Fibroblast of lung (primary cell): ENCODE results near the gene LBR. TPM values are rescaled to one million over a fixed set of nuclear protein-coding genes. Genes with fewer than 3 reads are reported as not detected.

Experiments
- DNase-seq, 2 donors: peaks; one replicate each; pipeline versions ENCODE4 v3.0.0 to v3.0.0-alpha.2; 2010; ENCODE audit warnings: low read depth in 2 of 2
- H2AFZ ChIP-seq: 2 replicates; pipeline ENCODE4 v1.5.1; 2012; ENCODE audit warnings: low read length, control low read depth, inconsistent platforms
- H3K27ac ChIP-seq: 2 replicates; pipeline ENCODE4 v1.5.1; 2011; ENCODE audit warnings: low read length, control low read depth; ENCODE audit not compliant: insufficient read depth
- H3K27me3 ChIP-seq: 2 replicates; pipeline ENCODE4 v1.5.1; 2011; ENCODE audit warnings: mild to moderate bottlenecking, low read length; ENCODE audit not compliant: control insufficient read depth, insufficient read depth
- H3K36me3 ChIP-seq: 2 replicates; pipeline ENCODE4 v1.5.1; 2011; ENCODE audit warnings: low read length; ENCODE audit not compliant: control insufficient read depth, insufficient read depth
- H3K4me1 ChIP-seq: 2 replicates; pipeline ENCODE4 v1.5.1; 2011; ENCODE audit warnings: low read length; ENCODE audit not compliant: control insufficient read depth, insufficient read depth; ENCODE audit errors: extremely low read depth
- H3K4me2 ChIP-seq: 2 replicates; pipeline ENCODE4 v1.5.1; 2011; ENCODE audit warnings: low read length, control low read depth; ENCODE audit not compliant: insufficient read depth; ENCODE audit errors: extremely low read depth
- H3K4me3 ChIP-seq, 4 experiments: fragments of 200-600 bp in 1 of 4; sonication (generic) in 1 of 4; replicated peaks in 1 of 4; 2 replicates each; pipeline ENCODE4 v1.5.1; 2011 to 2016; ENCODE audit warnings: low read length in 4 of 4, low read depth in 3 of 4, mild to moderate bottlenecking in 3 of 4, control low read depth in 2 of 4, inconsistent platforms in 1 of 4, mixed read lengths in 1 of 4; ENCODE audit not compliant: insufficient read depth in 1 of 4; ENCODE audit errors: control extremely low read depth in 1 of 4
- H3K79me2 ChIP-seq: 2 replicates; pipeline ENCODE4 v1.5.1; 2012; ENCODE audit warnings: mild to moderate bottlenecking, low read length, inconsistent platforms; ENCODE audit not compliant: control insufficient read depth, insufficient read depth
- H3K9ac ChIP-seq: 2 replicates; pipeline ENCODE4 v1.5.1; 2011; ENCODE audit warnings: mild to moderate bottlenecking, low read length, control low read depth; ENCODE audit not compliant: insufficient read depth
- H3K9me3 ChIP-seq: 2 replicates; pipeline ENCODE4 v1.5.1; 2012; ENCODE audit warnings: low read depth, low read length; ENCODE audit not compliant: control insufficient read depth, insufficient read depth
- H4K20me1 ChIP-seq: 2 replicates; pipeline ENCODE4 v1.5.1; 2011; ENCODE audit warnings: low read length; ENCODE audit not compliant: control insufficient read depth, insufficient read depth; ENCODE audit errors: extremely low read depth
- CTCF ChIP-seq, 2 donors: IDR thresholded peaks in 1 of 2; conservative IDR thresholded peaks in 1 of 2; 1 replicate in 1 of 2; 2 replicates in 1 of 2; pipeline ENCODE4 v1.5.1; 2011 to 2012; ENCODE audit warnings: low read length in 2 of 2, control low read depth in 1 of 2, inconsistent platforms in 1 of 2, low read depth in 1 of 2, mild to moderate bottlenecking in 1 of 2
- EZH2 ChIP-seq: IDR thresholded peaks from 2 replicates; pipeline ENCODE4 v1.5.1; 2012; ENCODE audit warnings: low read length, control low read depth, mild to moderate bottlenecking; ENCODE audit errors: missing control alignments
- polyA plus RNA-seq, 2 donors: library from polyadenylated mRNA; depleted of rRNA in 1 of 2; stranded (reverse) in 1 of 2; unstranded in 1 of 2; fragments of >200 nt; gene quantifications; 2 replicates each; pipeline ENCODE4 v1.2.1, GENCODE V29; 2011 to 2012; ENCODE audit warnings: missing spikeins in 1 of 2
- total RNA-seq: library from RNA; depleted of rRNA; stranded (reverse); fragments of >200 nt; gene quantifications from 2 replicates; pipeline ENCODE4 v1.2.1, GENCODE V29; 2014

Gene LBR
- total and polyA plus RNA-seq, 2 donors (not counting 1 experiment from before 2014, with no cell fraction given): 33.9 to 34.1 TPM

DNA sequence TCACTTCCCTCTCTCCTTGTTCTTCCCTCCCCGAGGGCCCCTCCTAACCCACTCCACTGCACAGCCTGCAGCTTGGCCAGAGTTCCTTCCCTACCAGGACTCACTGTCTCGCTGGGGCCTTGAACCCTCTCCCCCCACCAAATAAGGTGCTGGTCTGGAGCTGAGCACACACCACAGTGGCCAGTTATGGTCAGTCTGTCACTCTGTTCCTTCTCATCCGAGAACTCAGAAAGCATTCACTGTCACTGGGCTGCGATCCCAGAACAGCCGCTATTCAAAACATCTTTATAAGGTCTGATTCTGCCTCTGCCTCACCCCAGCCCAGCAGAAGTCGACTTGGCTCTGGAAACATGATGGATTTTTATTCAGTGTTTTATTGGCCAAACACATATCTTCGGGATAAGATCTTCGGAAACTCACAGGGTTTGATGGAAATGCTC lies 19.8 kb upstream of the LBR start:
- TF ChIP-seq EZH2 (no peak), CTCF (conservative IDR thresholded peaks at IDR 0.05 in 1 of 2, IDR thresholded peaks at IDR 0.05 in 1 of 2; ENCODE audit: low read depth in 1 of 2, low read length in 2 of 2) (no peak)
- Histone ChIP-seq H3K4me3 (peak overlapping the region in 2 of 4 experiments; percentile 4 to 10), H4K20me1 (no peaks in the 10 kb centered on the region), H3K27me3 (no peaks in the 10 kb centered on the region), H3K27ac (no peak overlapping the region), H3K36me3 (no peaks in the 10 kb centered on the region), H2AFZ (peak overlapping the region; percentile 80), H3K79me2 (no peaks in the 10 kb centered on the region), H3K4me1 (peaks cover 21% of the 10 kb centered on the region), H3K4me2 (peak overlapping the region; percentile 74), H3K9ac (no peak overlapping the region), H3K9me3 (no peaks in the 10 kb centered on the region)
- DNase-seq: peak; percentile 60 to 90

DNA sequence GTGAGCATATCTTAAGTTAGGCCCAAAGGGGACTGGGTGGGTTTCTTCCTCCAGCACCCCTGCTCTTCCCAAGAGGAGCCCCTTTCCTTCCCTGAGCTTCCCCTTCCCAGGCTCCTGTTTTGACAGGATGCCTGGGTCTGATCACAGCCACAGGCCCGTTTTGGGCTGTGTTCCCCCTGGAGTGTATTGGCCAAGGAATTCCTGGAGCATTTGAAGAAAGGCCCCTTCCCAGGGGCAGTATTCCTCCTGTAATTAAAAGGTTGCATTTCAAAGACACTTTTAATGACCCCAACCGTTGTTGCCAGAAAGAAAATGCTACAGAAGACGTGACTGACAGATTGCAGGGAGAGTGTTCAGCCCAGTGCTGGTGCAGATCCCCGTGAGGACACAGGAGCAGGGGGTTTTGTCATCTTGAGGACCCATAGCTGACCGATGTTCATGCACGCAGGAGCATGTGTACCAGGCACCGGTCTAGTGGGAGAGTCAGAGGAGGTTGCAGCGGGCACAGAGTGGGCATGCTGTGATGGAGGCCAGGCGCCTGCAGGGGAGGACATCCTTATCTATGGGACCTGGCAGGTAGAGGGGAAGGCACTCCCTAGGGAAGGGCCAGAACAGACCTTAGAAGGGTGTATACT lies 19.3 kb upstream of the LBR start:
- Histone ChIP-seq H3K79me2 (no peaks in the 10 kb centered on the region), H3K36me3 (no peaks in the 10 kb centered on the region), H3K4me3 (no peak overlapping the region), H3K4me2 (peak overlapping the region; percentile 27), H3K27me3 (no peaks in the 10 kb centered on the region), H3K27ac (no peak overlapping the region), H2AFZ (peak overlapping the region; percentile 80), H4K20me1 (no peaks in the 10 kb centered on the region), H3K4me1 (peaks cover 21% of the 10 kb centered on the region), H3K9ac (no peak overlapping the region), H3K9me3 (no peaks in the 10 kb centered on the region)
- no peak for DNase-seq
- TF ChIP-seq CTCF (conservative IDR thresholded peaks at IDR 0.05 in 1 of 2, IDR thresholded peaks at IDR 0.05 in 1 of 2; ENCODE audit: low read depth in 1 of 2, low read length in 2 of 2) (no peak), EZH2 (no peak)

- Histone ChIP-seq H3K4me2 (no peak overlapping the region), H3K9me3 (no peaks in the 10 kb centered on the region), H3K79me2 (no peaks in the 10 kb centered on the region), H2AFZ (no peak overlapping the region), H3K4me3 (no peak overlapping the region), H3K27ac (no peak overlapping the region), H3K4me1 (peaks cover 21% of the 10 kb centered on the region), H4K20me1 (no peaks in the 10 kb centered on the region), H3K27me3 (no peaks in the 10 kb centered on the region), H3K9ac (no peak overlapping the region), H3K36me3 (no peaks in the 10 kb centered on the region)
- no peak for DNase-seq
- TF ChIP-seq EZH2: no peak
- no peak for TF ChIP-seq CTCF (conservative IDR thresholded peaks at IDR 0.05 in 1 of 2, IDR thresholded peaks at IDR 0.05 in 1 of 2; ENCODE audit: low read depth in 1 of 2, low read length in 2 of 2)
Observed at GRCh38 chr1:225446595-225446960, 18.7 kb upstream of the LBR start.
